ENCODE data around the gene CD34. TPM values are rescaled to one million over a fixed set of nuclear protein-coding genes. Genes with fewer than 3 reads are reported as not detected.
"Not testable (repeated sequence)": the region's sequence is repeated elsewhere in the genome, so short reads cannot be mapped to it uniquely, and the experiment has no call there.

The CD34 gene
- total RNA-seq, 2 experiments from 2014 or later = 0.04 TPM; not detected in 1

DNA sequence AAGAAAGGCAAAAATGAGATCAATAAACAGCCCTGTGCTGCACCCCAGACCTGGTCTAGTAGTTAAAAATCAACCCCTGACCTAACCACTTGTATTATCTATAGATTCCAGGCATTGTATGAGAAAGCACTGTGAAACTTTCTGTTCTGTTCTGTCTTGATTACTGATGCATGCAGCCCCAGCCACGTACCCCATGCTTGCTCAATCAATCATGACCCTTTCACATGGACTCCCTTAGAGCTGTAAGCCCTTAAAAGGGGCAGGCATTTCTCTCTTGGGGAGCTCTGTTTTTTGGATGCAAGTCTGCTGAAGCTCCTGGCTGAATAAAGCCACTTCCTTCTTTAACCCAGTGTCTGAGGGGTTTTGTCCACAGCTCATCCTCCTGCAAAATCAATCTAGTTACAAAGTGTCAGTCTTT lies 24.2 kb upstream of the CD34 start:
- CTCF ChIA-PET = interaction anchor here (1.4 kb wide), 1 partner anchor 50 kb away, joined by 5 read pairs; no protein-coding TSS in a partner anchor

DNA sequence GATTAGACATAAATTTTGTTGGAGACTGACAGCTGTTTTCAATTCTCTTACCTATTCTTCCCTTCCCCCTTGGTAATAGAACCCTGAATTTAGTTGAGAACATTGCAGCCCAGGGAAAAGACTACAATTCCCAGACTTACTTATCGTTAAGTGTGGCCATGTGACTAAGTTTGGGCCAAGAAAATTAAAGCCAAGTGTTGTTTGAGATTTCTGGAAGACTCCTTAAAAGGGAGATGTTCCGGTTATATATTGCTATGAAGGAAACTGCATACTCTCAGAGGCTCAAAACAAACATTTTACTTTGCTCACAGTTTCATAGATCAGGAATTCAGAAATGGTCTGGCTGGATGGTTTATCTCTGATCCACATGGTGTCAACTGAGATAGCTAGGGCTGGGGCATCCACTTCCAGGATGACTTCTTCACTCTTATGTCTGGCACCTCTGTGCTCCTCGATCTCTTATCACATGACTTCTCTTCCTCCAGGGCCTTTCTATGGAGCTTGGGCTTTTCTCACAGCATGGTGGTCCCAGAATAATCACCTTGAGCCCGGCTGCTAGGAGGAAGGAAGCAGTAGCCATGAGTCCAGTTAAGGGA lies 22.4 kb upstream of the CD34 start:
- ChIA-PET POLR2A (no interaction called here), CTCF (no interaction called here)

More for the DNA sequence above, 24.2 kb upstream of the CD34 start:
- POLR2A ChIA-PET = no interaction called here

DNA sequence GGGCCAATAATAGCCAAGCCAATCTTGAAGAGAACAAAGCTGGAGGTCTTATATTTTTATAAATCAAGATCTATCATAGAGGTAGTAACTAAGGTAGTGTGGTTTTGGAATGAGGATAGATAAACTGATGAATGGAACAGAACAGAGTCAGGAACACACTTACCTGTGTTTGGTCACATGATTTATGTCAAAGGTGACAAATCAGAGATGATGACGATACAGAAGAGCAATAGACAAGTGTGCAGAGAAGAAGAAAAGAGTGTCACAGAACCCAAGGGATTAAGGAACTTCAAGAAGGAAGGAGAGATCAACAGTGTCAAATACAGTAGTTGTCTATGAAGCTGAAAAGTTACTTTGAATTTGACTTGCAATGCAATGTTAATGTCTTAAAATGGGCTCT lies 16.1 kb upstream of the CD34 start:
- ChIA-PET POLR2A (no interaction called here), CTCF (no interaction called here)

DNA sequence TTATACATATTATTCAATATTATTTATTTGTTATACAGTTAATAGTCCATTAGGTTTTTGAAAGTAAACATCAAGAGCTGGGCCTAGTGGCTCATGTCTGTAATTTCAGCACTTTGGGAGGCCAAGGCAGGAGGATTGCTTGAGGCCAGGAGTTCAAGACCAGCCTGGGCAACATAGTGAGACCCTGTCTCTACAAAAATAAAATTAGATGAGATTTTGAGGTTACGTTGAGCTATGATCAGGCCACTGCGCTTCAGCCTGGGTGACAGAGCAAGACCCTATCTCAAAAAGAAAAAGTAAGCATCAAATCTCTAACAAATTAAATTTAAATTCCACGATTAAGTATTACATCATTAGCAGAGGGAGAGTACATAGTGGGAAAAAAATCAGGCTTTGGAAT lies 15.0 kb upstream of the CD34 start:
- POLR2A ChIA-PET = not testable (repeated sequence)

DNA sequence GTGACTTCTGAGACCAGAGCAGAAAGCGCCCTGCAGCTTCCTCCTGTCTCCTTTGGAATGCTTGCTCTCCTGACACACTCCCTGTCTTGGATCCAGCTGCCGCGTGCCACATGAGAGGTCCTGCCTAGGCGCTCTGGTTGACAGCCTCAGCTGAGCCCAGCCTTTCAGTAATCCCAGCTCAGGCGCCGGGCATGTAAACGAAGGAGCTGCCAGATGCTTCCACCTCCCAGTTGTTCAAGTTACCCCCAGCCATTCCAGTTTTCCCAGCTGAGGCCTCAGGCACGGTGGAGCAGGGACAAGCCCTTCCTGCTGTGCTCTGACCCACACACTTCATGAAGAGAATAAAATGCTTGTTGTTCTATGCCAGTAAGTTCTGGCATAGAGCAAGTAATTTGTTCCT lies 14.3 kb upstream of the CD34 start:
- ChIA-PET POLR2A (no interaction called here), CTCF (no interaction called here)

More for the DNA sequence above, 15.0 kb upstream of the CD34 start:
- CTCF ChIA-PET = not testable (repeated sequence)

DNA sequence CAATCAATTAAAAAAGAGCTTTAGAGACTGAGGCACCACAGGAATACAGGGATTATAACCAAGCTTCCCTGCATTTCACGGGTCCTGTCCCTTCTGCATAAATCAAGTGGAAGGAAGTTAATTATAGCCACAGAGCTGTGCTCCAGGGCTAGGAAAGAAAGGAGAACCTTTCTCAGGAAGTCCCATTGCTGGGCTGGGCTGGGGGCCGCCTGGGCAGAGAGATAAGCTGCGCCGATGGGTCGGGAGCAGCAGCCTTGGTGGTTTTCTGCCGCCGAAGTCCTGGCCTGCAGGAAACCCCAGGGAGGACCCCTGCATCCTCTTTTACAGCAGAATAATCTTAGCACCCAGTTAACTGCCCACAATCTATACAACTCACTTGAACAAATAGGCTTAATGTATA lies 12.6 kb upstream of the CD34 start:
- POLR2A ChIA-PET = no interaction called here
- CTCF ChIA-PET = no interaction called here

DNA sequence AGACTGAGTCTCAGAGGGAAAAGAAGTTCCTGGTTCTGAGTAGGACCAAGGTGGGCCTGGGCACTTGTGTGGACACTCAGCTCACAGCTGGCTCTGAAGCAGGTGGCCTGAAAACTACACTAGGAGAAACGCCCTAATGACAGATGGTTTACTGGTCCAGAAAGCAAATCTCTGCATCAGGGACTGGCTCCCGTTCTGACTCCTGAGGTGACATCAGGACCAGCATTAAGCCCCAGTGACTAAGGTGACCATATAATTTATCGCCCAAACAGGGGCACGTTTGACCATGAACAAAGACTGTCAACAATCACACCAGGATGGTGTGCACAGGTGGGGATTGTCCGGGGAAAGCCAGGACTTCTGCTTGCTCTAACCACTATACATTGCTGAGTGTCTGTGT lies 12.2 kb upstream of the CD34 start:
- POLR2A ChIA-PET = no interaction called here
- CTCF ChIA-PET = no interaction called here

DNA sequence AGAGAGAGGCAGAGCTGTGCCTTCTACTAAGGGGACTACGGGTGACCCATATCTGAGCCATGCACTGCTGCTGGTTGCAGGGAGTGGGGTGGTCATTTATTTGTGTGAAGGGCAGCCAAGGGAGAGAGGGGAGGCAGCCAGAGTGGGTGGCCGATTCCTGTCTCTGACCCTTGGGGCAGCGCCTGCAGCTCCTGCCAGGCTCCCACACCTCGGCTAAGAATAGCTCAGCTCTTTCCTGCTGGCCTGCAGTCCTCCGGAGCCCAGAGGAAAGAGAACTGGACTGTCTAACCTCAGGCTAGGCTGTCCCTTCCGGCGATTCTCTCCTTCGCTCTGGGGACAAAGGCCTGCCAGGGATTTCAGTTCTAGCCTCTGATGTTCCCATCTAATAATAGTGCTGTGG lies 11.6 kb upstream of the CD34 start:
- POLR2A ChIA-PET = no interaction called here
- CTCF ChIA-PET = no interaction called here

DNA sequence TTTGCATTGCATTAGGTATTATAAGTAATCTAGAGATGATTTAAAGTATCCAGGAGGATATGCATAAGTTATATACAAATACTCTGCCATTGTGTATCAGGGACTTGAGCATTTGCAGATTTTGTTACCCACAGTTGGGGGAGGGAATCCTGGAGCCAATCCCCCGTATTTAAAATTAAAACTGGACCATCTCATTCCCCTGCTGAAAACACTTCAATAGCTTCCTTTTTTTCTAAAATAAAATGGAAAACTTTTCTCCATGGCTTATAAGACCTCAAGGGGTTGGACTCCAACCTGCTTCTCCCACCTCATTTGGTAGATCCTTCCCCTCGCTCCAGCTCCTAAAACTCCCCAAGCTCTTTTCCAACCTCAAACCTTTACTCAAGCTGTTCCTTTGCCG lies 10.4 kb upstream of the CD34 start:
- ChIA-PET POLR2A (no interaction called here), CTCF (no interaction called here)

DNA sequence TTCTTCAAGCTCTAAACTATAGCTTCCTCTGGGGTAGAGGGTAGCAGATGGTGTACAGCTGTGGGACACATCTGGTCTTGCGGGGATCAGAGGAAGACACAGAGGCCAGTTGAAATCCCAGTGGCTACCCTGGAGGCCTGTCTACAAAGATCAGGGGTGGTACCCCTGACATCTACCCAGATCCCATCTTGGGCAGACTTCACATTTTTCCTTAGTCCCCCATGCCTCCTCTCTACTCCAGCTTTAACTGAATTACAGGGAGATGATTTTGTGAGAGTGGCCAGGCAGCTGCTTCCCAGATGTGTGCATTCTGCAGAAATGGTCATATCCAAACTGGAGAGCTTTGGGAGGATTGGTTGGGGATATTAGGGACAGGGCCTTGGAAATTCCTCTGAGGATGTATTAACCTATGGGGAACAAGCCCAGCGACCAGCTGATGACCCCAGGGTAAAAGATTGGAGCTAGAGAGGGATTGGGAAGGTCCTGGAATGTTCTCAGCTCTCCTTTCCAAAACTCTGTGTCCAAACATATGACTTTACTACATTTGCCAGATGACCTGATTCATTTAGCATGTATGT lies 9.6 kb upstream of the CD34 start:
- ChIA-PET CTCF (no interaction called here), POLR2A (no interaction called here)

DNA sequence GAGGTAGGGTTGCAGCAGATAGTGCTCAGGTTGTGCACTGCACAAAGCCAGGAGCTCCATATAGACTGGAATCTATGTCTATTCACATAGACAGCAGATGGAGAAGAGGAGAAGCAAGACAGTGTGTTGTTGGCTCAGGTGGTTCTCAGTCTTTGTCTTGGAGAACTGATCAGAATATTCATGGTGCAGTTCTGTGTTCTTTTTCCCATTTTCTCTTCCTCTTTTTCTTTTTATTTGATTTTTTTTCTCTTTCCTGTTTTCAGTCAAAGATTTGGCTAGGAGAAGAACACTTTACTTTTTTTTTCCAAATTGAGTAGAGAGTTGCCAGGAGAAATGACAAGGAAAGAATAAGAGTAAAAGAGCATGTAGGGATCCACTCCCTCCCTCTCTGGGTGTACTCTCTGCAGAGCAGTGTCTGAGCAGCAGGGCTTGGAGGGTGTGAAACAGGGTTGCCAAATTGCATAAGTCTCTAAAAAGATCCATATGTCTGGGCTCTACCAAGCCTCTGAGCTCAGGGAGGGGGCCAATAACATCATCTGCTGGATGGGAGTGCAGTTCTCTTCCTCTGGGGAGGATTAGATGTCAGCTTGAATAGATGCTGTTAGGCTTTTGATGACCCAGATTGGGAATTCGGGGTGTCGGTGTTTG lies 8.7 kb upstream of the CD34 start:
- POLR2A ChIA-PET = no interaction called here
- CTCF ChIA-PET = no interaction called here

DNA sequence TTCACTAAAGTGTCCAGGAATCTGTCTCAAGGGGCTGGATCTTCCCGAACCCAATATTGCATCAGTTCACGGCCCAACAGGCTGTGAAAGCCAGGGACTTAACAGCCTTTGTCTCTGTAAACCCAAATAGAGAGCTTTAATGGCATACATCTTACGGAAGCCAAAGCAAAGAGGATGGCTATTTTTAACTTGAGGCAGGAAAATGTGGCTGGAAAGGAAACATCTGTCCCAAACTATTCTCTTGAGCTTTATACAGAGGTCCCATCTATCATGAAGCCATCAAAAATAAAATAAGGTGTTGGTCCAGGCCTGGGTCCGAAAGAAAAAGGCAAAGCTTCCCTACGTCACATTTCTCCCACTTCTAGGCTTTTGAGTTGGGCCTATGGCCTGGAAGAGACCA lies 7.7 kb upstream of the CD34 start:
- ChIA-PET POLR2A (no interaction called here), CTCF (no interaction called here)

DNA sequence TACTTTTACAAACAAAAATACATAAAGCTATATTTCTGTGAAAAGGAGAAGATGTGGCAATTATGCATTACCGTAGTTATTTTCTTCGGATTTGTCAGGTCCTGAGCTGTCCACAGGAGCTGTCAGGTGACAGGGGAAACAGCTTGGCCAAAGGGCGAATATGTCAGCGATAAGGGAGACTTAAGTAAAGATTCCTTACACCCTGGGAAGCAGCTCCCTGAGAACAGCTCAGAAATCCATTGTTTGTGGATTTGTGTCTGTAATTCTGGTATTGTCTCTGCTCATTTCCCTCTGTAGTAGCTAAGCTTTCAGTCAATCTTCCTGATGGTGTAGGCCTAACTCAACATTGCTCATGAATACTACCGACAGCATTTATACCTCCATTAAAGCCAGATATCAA lies 7.1 kb upstream of the CD34 start:
- ChIA-PET POLR2A (no interaction called here), CTCF (no interaction called here)

DNA sequence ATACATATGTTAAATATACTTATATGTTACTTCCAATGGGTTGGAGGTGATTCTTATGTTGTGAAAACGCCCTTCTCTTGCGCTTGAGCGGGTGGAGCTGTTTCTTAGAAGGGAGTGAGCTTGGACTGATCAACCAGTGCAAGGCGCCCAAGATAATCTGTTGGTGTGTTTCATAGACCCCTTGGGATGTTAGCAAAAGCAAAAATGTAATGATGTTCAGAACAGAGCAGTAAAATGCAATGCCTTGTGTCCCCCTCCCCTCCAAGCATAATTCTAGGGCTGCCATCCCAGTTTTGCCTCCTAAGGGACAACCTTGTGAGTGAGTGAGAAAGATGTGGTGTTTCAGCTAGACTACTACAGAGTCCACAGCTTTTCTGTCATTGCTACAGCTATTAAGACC lies 6.2 kb upstream of the CD34 start:
- CTCF ChIA-PET = no interaction called here

DNA sequence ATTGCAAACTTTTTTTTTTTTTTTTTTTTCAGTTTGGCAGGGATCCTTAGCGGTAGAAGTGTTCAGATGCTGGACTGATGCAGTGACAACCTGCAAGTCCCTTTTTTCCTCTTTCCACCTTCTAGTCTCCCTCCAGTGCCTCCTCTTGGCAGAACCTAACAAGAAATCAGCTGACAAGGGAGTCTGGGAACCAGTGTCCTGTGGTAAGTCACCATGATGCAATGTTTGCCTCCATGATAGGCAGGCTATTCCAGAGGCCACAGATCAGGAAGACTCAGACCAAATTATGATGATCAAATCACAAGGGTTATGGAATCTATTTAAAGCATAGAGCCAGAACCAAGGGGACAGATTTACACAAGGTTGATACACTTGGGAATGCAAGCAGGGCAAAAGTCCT lies 3.0 kb upstream of the CD34 start:
- ChIA-PET POLR2A (no interaction called here), CTCF (no interaction called here)

More for the DNA sequence above, 6.2 kb upstream of the CD34 start:
- POLR2A ChIA-PET = no interaction called here

DNA sequence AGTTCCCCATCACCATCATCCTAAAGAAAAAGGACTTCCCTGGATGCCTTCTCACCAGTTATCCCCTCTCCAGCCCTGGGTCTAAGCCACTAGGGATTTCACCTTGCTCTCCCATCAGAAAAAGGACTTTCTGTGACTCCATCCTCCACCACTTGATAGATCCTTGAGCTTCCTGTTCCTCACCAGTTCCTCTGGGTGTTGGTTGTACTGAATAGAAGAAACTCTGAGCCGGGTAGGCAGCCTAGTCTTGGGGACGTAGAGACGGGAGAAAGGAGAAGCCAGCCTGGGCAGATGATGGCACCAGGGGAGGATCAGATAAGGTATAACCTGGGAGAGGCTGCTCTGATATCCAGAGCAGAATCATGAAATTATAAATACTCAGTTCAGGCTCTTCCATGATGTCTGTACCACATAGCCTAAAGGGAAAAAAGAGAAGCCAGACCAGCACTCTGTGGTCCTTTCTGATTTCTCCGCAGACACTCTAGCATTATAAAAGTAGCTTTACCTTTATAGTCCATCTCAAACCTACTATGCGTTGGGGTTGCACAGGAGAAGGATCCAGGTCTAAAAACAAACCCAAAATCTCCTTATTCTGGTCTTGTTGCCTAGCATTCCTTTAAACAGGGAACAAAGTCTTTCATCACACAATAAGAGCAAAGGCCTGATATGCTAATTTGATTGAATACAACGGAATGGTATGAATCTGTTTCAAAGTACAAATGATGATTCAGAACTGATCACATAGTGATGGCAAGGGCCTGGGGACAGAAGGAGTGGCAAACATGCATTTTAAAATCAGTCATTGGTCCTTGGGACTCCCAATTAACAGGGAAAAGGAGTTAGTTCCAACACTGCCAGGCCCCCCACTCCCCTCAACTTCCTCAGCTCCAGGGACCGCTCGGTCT lies 1.2 kb upstream of the CD34 start:
- CTCF ChIA-PET = interaction anchor here (1.0 to 1.1 kb wide), 2 partner anchors 27 to 51 kb away, joined by 3 read pairs; no protein-coding TSS in a partner anchor

DNA sequence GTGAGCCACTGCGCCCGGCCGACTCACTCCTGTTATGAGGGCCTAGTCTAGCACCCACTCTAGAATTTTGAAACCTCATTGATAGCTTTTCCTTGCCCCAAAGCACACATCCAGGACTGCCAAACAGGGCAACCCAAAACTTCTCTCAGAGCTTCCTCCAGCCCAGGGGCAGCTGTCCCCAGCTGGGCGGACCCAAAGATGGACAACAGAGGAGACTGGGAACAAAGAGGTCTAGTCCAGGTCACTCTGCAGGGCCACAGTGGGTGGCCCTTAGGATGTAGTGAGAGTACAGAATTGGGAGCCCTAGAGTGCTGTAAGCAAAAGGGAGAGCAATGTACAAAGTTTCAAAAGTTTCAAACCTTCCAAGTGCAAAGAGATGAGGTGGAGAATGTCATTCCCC lies 1.2 kb downstream of the CD34 start:
- ChIA-PET CTCF (interaction anchor here (1.2 to 1.9 kb wide), 3 partner anchors 36 to 88 kb away, joined by 3 to 5 read pairs (median 3); no protein-coding TSS in a partner anchor), POLR2A (no interaction called here)

More for the DNA sequence above, 1.2 kb upstream of the CD34 start:
- POLR2A ChIA-PET = no interaction called here

DNA sequence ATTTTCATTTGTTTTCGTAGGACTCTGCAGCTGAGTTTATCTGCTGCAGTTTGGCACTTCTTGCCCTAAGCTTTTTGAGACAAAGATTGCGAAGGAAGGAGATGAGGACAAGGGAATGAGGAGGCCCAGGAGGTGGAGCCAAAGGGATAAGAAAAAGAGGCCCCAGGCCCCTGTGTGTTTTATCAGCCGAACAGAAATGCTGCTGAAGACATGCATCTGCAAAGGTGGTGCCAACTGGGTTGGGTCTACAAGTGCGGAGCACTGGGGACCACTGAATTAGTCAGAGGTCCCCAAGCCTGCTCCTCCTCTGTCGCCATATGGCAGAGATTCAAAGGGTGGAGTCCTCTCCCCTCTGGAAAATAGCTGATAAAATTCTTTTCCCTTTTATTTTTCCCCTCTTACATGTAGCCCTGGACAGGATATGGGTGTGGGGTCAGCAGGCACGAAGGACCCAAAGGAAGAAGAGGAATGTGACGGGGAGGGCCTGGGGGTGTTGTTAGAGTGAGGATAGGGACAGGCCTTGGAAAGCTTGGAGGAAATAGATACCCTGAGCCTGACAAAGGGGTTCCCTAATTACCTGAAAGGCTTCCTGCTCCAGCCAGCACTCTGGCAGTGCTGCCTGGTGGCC lies 2.7 kb downstream of the CD34 start:
- ChIA-PET CTCF (no interaction called here), POLR2A (no interaction called here)

DNA sequence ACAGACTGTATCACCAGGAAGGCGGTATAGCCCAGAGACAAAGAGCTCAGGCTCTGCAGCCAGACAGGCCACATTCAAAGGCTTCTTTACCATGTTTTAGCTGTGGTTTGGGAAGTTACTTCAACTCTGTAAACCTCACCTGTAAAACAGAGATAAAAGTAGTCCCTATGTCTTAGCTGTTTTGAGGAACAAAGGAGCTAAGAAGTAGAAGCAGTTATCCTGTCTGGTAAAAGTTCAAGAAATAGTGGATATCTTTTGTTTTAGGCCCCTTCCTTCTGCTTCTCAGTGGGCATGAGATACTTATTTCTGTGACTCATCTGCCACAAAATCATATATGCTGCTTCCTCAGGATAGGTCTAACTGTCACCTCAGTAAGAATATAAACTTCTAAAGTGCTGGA lies 6.5 kb downstream of the CD34 start:
- ChIA-PET POLR2A (no interaction called here), CTCF (interaction anchor here (0.5 to 4.0 kb wide), 4 partner anchors 19 to 60 kb away, joined by 3 to 15 read pairs (median 4); no protein-coding TSS in a partner anchor)

DNA sequence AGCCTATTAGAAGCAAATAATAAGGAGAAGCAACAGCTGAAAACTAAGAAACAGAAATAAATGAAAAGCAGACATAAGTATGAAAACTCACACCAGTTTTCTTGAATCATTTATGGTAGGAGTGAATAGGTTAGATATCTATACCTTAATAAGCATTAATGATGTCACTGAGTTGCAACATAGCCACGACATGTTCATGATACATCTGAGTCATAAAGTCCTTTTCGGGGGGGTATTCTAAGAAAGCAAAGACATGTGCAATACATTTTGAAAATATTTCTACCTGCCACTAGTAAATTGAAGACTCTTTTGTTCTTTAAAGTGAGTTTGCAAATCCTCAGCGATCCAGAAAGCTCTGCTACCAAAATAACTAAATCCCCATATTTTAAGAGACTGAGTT lies 7.2 kb downstream of the CD34 start:
- POLR2A ChIA-PET = no interaction called here
- CTCF ChIA-PET = interaction anchor here (1.1 to 4.0 kb wide), 3 partner anchors 18 to 61 kb away, joined by 3 to 15 read pairs (median 4); no protein-coding TSS in a partner anchor

Measured in activated CD8-positive, alpha-beta memory T cell treated with anti-CD3 and anti-CD28 coated beads for 36 hours (primary cell).